ENCODE data around the gene NEURL1. TPM values are rescaled to one million over a fixed set of nuclear protein-coding genes. Genes with fewer than 3 reads are reported as not detected.

Gene NEURL1
- total RNA-seq, 2 experiments from 2014 or later, result 0.47 TPM; not detected in 1

DNA sequence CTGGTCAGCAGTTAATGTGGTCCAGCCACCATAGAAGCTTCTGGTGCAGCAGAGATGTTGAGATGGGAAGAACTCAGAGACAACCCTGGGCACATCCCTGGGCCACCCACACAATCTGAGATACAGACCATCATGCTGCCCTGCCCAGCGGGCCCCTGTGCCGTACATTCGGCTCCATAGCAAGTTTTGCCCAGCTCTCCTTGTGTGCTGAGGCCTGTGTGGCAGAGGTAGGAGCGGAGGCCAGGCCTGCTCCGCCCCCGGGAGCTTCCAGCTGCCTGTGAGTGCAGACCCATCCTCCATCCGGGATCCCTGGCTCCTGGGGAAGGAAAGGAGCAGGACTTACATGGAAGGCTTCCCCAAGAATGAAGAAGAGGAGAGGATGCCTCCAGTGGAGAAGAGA lies 140.3 kb downstream of the NEURL1 start:
- no peaks in the 10 kb centered on the region for H4K20me1 ChIP-seq (ENCODE audit: insufficient read depth, low read length)
- no peaks in the 10 kb centered on the region for H3K36me3 ChIP-seq (ENCODE audit: insufficient read depth, low read length)
- H3K9me3 ChIP-seq (ENCODE audit: low read length), result no peaks in the 10 kb centered on the region
- TF ChIP-seq, protein P1, sequence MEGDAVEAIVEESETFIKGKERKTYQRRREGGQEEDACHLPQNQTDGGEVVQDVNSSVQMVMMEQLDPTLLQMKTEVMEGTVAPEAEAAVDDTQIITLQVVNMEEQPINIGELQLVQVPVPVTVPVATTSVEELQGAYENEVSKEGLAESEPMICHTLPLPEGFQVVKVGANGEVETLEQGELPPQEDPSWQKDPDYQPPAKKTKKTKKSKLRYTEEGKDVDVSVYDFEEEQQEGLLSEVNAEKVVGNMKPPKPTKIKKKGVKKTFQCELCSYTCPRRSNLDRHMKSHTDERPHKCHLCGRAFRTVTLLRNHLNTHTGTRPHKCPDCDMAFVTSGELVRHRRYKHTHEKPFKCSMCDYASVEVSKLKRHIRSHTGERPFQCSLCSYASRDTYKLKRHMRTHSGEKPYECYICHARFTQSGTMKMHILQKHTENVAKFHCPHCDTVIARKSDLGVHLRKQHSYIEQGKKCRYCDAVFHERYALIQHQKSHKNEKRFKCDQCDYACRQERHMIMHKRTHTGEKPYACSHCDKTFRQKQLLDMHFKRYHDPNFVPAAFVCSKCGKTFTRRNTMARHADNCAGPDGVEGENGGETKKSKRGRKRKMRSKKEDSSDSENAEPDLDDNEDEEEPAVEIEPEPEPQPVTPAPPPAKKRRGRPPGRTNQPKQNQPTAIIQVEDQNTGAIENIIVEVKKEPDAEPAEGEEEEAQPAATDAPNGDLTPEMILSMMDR (conservative IDR thresholded peaks at IDR 0.05; ENCODE audit: low read length), result no peak
- TF ChIP-seq EZH2phosphoT487 (IDR thresholded peaks at IDR 0.05; ENCODE audit: borderline replicate concordance, low read depth, low read length), result no peak
- no peak for DNase-seq (ENCODE audit: low spot score)
- no peak overlapping the region for H3K4me3 ChIP-seq (ENCODE audit: low read depth, low read length, poor library complexity, severe bottlenecking)
- ChIA-PET POLR2A (interaction anchor here (0.6 to 0.7 kb wide), 2 partner anchors 18 to 24 kb away, joined by 3 to 9 read pairs; no protein-coding TSS in a partner anchor), CTCF (ENCODE audit: unreplicated experiment) (interaction anchor here (0.5 kb wide), 1 partner anchor 69 kb away, joined by 4 read pairs; no protein-coding TSS in a partner anchor)
- H3K27ac ChIP-seq (ENCODE audit: low read depth, low read length, poor library complexity, severe bottlenecking), result no peak overlapping the region
- H3K9me2 ChIP-seq (ENCODE audit: insufficient read depth, low read length), result no peaks in the 10 kb centered on the region
- H2AFZ ChIP-seq (ENCODE audit: low read length), result no peak overlapping the region
- intact Hi-C loops (cut with micrococcal nuclease; ENCODE audit: unreplicated experiment), result no loop called here
- H3K4me2 ChIP-seq (ENCODE audit: low read length), result no peak overlapping the region
- no peaks in the 10 kb centered on the region for H3K4me1 ChIP-seq (ENCODE audit: insufficient read depth, low read length, poor library complexity, severe bottlenecking)
- no TSS peak for BruUV-seq (replicated peaks)
- no peaks in the 10 kb centered on the region for H3K79me2 ChIP-seq (ENCODE audit: insufficient read depth, low read depth, low read length)

DNA sequence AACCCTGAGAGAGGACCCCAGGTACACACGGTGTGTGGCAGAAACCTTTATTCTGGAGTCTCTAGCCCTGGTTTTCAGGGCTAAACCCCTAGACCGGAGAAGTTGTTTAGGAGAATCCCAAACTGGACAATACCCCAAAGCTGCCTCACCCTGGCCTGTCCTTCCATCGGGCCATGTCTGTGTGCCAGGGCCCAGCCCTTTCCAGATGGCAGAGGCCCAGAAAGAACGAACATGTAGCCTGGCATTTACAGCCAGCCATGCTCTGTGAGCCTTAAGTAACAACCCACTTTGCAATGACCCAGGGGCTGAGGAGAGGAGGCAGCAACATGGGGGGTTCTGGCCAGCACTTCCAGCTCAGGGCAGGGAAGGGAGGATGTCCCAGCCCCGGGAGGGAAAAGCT lies 142.1 kb downstream of the NEURL1 start:
- H3K9me3 ChIP-seq (ENCODE audit: low read length), result no peaks in the 10 kb centered on the region
- H3K9me2 ChIP-seq (ENCODE audit: insufficient read depth, low read length), result no peaks in the 10 kb centered on the region
- no peak for TF ChIP-seq EZH2phosphoT487 (IDR thresholded peaks at IDR 0.05; ENCODE audit: borderline replicate concordance, low read depth, low read length)
- TF ChIP-seq, protein P1 (conservative IDR thresholded peaks at IDR 0.05; ENCODE audit: low read length), result no peak
- no peak overlapping the region for H3K27ac ChIP-seq (ENCODE audit: low read depth, low read length, poor library complexity, severe bottlenecking)
- H3K4me2 ChIP-seq (ENCODE audit: low read length), result no peak overlapping the region
- H3K4me3 ChIP-seq (ENCODE audit: low read depth, low read length, poor library complexity, severe bottlenecking), result no peak overlapping the region
- ChIA-PET CTCF (ENCODE audit: unreplicated experiment) (no interaction called here), POLR2A (interaction anchor here (0.7 kb wide), 1 partner anchor 476 kb away, joined by 3 read pairs; no protein-coding TSS in a partner anchor)
- no peak for DNase-seq (ENCODE audit: low spot score)
- no peaks in the 10 kb centered on the region for H4K20me1 ChIP-seq (ENCODE audit: insufficient read depth, low read length)
- no TSS peak for BruUV-seq (replicated peaks)
- no peak overlapping the region for H2AFZ ChIP-seq (ENCODE audit: low read length)
- H3K36me3 ChIP-seq (ENCODE audit: insufficient read depth, low read length), result no peaks in the 10 kb centered on the region
- H3K79me2 ChIP-seq (ENCODE audit: insufficient read depth, low read depth, low read length), result no peaks in the 10 kb centered on the region
- intact Hi-C loops (cut with micrococcal nuclease; ENCODE audit: unreplicated experiment), result no loop called here
- H3K4me1 ChIP-seq (ENCODE audit: insufficient read depth, low read length, poor library complexity, severe bottlenecking), result no peaks in the 10 kb centered on the region

DNA sequence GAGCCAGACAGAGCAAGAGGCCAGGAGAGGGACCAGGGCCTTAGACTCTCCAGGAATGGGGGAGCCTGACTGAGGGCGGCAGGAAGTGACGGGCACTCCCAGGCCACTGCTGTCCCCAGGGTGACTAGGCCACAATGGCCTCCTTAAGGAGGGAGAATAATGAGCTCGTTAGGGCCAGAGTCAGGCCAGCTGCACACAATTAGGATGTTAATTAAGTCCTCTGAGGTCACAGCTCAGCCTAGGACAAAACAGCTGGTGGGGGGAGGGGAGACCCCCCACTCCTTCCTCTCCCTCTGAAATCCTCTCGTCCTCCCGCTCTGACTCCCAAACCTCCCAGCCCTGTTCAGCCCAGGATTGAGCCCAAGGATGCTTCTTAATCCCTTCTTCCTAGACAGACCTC lies 143.0 kb downstream of the NEURL1 start:
- H3K4me3 ChIP-seq (ENCODE audit: low read depth, low read length, poor library complexity, severe bottlenecking), result no peak overlapping the region
- no peaks in the 10 kb centered on the region for H3K79me2 ChIP-seq (ENCODE audit: insufficient read depth, low read depth, low read length)
- no peaks in the 10 kb centered on the region for H3K9me3 ChIP-seq (ENCODE audit: low read length)
- H4K20me1 ChIP-seq (ENCODE audit: insufficient read depth, low read length), result no peaks in the 10 kb centered on the region
- no peaks in the 10 kb centered on the region for H3K9me2 ChIP-seq (ENCODE audit: insufficient read depth, low read length)
- no peak overlapping the region for H2AFZ ChIP-seq (ENCODE audit: low read length)
- no TSS peak for BruUV-seq (replicated peaks)
- no peak for TF ChIP-seq EZH2phosphoT487 (IDR thresholded peaks at IDR 0.05; ENCODE audit: borderline replicate concordance, low read depth, low read length)
- TF ChIP-seq, protein P1 (conservative IDR thresholded peaks at IDR 0.05; ENCODE audit: low read length), result no peak
- no peak for DNase-seq (ENCODE audit: low spot score)
- intact Hi-C loops (cut with micrococcal nuclease; ENCODE audit: unreplicated experiment), result no loop called here
- no peaks in the 10 kb centered on the region for H3K36me3 ChIP-seq (ENCODE audit: insufficient read depth, low read length)
- no peaks in the 10 kb centered on the region for H3K4me1 ChIP-seq (ENCODE audit: insufficient read depth, low read length, poor library complexity, severe bottlenecking)
- H3K27ac ChIP-seq (ENCODE audit: low read depth, low read length, poor library complexity, severe bottlenecking), result no peak overlapping the region
- ChIA-PET CTCF (ENCODE audit: unreplicated experiment) (interaction anchor here (1.2 kb wide), 1 partner anchor 24 kb away, joined by 4 read pairs; no protein-coding TSS in a partner anchor), POLR2A (interaction anchor here (1.2 kb wide), 1 partner anchor 9 kb away, joined by 5 read pairs; no protein-coding TSS in a partner anchor)
- H3K4me2 ChIP-seq (ENCODE audit: low read length), result no peak overlapping the region
